RWPE1 (cell line): ENCODE measurements around the gene MTA2.

Experiments used
- CTCF ChIA-PET: fragments of 350-600 bp; sonication (Branson Sonifier 250); formaldehyde crosslinking; extraction: SDS; loops from one replicate; lab custom pipeline; 2021; lab: Yijun Ruan, JAX
- POLR2A ChIA-PET: fragments of 400-600 bp; formaldehyde crosslinking; extraction: SDS; loops from one replicate; lab custom pipeline; 2020; ENCODE audit warnings: antibody characterized with exemption; ENCODE audit not compliant: low non-redundant PET; lab: Yijun Ruan, JAX
- DNase-seq: peaks from one replicate; pipeline ENCODE4 v3.0.0; 2012; ENCODE audit warnings: low spot score
- H3K27ac ChIP-seq: fragments of 450-650 bp; 2 replicates; pipeline ENCODE4 v1.5.1; 2017
- TF ChIP-seq, protein P1 (sequence below): fragments of 450-650 bp; conservative IDR thresholded peaks from 2 replicates; pipeline ENCODE4 v1.5.1; 2017; ENCODE audit warnings: low read depth, mild to moderate bottlenecking

Gene MTA2

DNA sequence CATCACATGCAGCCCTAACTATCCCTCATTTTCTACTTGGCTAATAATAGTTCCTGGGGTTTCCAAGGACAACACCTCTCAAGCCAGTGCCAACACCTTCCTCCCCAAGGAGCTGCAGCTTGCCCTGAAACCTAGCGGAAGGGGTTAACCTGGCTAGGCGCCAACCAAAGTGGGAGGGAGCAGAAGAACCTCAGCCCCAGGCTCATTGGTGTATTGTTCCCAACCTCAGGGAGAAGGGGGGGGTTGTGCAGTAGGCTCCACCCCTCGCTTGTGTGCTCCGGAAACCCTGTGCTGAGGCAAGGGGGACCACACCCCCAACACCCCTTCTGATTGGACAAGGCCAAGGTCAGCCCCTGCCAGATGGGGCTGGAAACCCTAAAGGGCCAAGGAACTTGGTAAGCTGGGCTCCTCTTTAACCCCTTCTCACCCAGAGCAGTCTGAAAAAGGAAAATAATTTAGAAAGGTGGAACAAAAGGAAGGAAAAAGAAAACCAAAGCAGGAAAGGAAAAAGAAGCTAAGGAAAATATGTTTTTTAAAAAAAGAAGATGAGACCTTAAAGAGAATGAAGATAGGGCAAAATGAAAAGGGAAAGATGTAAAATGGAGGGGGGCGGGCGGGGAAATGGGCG, 2.5 kb downstream of the MTA2 start:
- ChIA-PET POLR2A (interaction anchor here (0.5 to 0.6 kb wide), 2 partner anchors 19 to 20 kb away, joined by 3 to 5 read pairs; no protein-coding TSS in a partner anchor), CTCF (interaction anchor here (0.6 to 1.2 kb wide), 2 partner anchors 44 to 187 kb away, joined by 3 to 6 read pairs; no protein-coding TSS in a partner anchor)
- H3K27ac ChIP-seq, result peak overlapping the region; percentile 98
- TF ChIP-seq, protein P1, sequence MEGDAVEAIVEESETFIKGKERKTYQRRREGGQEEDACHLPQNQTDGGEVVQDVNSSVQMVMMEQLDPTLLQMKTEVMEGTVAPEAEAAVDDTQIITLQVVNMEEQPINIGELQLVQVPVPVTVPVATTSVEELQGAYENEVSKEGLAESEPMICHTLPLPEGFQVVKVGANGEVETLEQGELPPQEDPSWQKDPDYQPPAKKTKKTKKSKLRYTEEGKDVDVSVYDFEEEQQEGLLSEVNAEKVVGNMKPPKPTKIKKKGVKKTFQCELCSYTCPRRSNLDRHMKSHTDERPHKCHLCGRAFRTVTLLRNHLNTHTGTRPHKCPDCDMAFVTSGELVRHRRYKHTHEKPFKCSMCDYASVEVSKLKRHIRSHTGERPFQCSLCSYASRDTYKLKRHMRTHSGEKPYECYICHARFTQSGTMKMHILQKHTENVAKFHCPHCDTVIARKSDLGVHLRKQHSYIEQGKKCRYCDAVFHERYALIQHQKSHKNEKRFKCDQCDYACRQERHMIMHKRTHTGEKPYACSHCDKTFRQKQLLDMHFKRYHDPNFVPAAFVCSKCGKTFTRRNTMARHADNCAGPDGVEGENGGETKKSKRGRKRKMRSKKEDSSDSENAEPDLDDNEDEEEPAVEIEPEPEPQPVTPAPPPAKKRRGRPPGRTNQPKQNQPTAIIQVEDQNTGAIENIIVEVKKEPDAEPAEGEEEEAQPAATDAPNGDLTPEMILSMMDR, result no peak
- DNase-seq, result peak; percentile 98

GRCh38 chr11:62595124-62595523, 6.5 kb downstream of the MTA2 start:
- TF ChIP-seq, protein P1, result no peak
- CTCF ChIA-PET, result no interaction called here
- POLR2A ChIA-PET, result no interaction called here
- peak overlapping the region; percentile 91 for H3K27ac ChIP-seq
- DNase-seq, result no peak

GRCh38 chr11:62593434-62594044, 8.1 kb downstream of the MTA2 start:
- H3K27ac ChIP-seq, result peak overlapping the region; percentile 91
- CTCF ChIA-PET, result interaction anchor here (0.8 kb wide), 1 partner anchor 193 kb away, joined by 5 read pairs; no protein-coding TSS in a partner anchor
- POLR2A ChIA-PET, result interaction anchor here (0.6 to 2.9 kb wide), 2 partner anchors 8 to 72 kb away, joined by 3 to 16 read pairs; partner anchors contain the start of genes C11orf98, CSKMT and MTA2
- TF ChIP-seq, protein P1, result peak; percentile 68
- DNase-seq, result peak; percentile 47

DNA sequence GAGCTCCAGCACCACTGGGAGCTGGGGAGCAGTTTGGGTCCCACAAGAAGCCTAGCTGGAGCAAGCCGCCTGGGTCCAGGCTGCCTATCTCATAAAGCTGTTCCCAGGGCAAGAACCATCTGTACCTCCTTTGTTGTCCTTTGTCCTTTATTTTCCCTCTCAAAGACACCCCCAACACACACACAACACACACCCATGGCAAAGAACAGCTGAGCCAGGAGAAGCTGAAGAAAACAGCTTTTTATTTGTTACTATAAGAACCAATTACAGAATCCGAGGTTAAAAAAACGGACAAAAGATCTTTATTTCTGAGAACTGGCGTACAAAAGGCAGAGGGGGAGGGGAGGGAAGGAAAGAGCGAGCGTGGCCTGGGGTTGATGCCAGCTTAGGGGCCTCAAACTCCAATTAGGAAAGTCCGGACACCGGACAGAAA, 8.7 kb downstream of the MTA2 start:
- no peak for DNase-seq
- POLR2A ChIA-PET, result interaction anchor here (0.6 to 2.9 kb wide), 2 partner anchors 8 to 72 kb away, joined by 3 to 16 read pairs; partner anchors contain the start of genes C11orf98, CSKMT and MTA2
- peak overlapping the region; percentile 91 for H3K27ac ChIP-seq
- TF ChIP-seq, protein P1, result no peak
- CTCF ChIA-PET, result interaction anchor here (0.7 to 0.9 kb wide), 2 partner anchors 73 to 97 kb away, joined by 3 to 4 read pairs; partner anchors contain the start of gene LRRN4CL

DNA sequence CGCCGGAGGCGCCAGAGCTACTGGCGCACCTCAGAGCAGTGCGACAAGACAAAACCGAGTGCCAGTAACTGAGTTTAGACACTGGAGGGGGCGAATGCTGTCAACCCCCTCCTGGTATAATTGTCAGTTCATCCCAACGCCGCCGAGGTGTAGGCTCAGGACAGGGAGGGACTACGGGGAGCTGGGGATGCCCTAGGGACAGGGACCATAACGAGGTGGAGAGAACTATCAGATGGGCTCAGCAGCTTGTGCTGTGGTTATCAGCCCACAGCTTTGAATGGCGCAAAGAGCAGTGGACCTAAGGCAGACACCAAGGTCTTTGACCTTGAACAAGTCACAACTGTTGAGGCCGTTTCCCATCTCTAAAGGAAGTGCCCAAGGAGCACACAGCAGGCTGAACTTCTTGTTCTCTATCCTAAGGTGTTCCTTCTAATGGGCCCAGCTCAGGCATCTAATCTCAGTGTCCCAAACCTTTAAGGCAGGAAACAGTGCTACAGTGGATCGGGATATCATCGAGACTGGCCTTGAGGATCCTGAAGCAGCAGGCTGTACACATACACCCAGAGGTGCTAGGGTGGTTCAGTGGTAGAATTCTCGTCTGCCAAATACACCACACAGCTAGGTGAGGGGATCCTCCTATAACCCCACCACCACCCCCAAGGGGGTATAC, 9.4 kb downstream of the MTA2 start:
- H3K27ac ChIP-seq, result peak overlapping the region; percentile 91
- CTCF ChIA-PET, result interaction anchor here (0.7 to 0.9 kb wide), 2 partner anchors 73 to 97 kb away, joined by 3 to 4 read pairs; partner anchors contain the start of gene LRRN4CL
- TF ChIP-seq, protein P1, result no peak
- no peak for DNase-seq
- POLR2A ChIA-PET, result interaction anchor here (0.5 to 2.9 kb wide), 12 partner anchors 9 to 73 kb away, joined by 3 to 24 read pairs (median 5); partner anchors contain the start of genes AHNAK, C11orf98, CSKMT and EEF1G
